Esophagus muscularis mucosa (tissue), 4 donors: ENCODE data around the gene RPS19BP1. TPM values are rescaled to one million over a fixed set of nuclear protein-coding genes. Genes with fewer than 3 reads are reported as not detected.

Experiments
- DNase-seq: peaks from one replicate; pipeline ENCODE4 v3.0.0-alpha.2; 2017; ENCODE audit errors: extremely low spot score
- H3K27ac ChIP-seq, 4 donors: fragments of 200-600 bp; sonication (generic); replicated peaks in 1 of 4; 1 replicate in 3 of 4; 2 replicates in 1 of 4; pipeline ENCODE4 v1.5.1; 2016 to 2019; ENCODE audit warnings: mild to moderate bottlenecking in 1 of 4
- H3K27me3 ChIP-seq, 4 donors: fragments of 200-600 bp; sonication (generic); one replicate each; pipeline versions ENCODE4 v1.5.1 to v1.6.0; 2016 to 2019
- H3K36me3 ChIP-seq, 4 donors: fragments of 200-600 bp; sonication (generic); one replicate each; pipeline ENCODE4 v1.5.1; 2016 to 2019
- H3K4me1 ChIP-seq, 4 donors: fragments of 200-600 bp; sonication (generic); one replicate each; pipeline ENCODE4 v1.5.1; 2016 to 2019
- H3K4me3 ChIP-seq, 4 donors: fragments of 200-600 bp; sonication (generic); 1 replicate in 2 of 4; 2 replicates in 2 of 4; pipeline ENCODE4 v1.5.1; 2016 to 2019; ENCODE audit warnings: mild to moderate bottlenecking in 4 of 4, moderate library complexity in 1 of 4
- H3K9me3 ChIP-seq, 4 donors: fragments of 200-600 bp; sonication (generic); 1 replicate in 3 of 4; 2 replicates in 1 of 4; pipeline ENCODE4 v1.5.1; 2016 to 2019
- CTCF ChIP-seq, 3 experiments: fragments of 200-600 bp in 2 of 3; fragments of 450-650 bp in 1 of 3; sonication (generic) in 2 of 3; IDR thresholded peaks; one replicate each; pipeline ENCODE4 v1.5.1; 2017 to 2019; ENCODE audit warnings: antibody characterized with exemption in 3 of 3, mild to moderate bottlenecking in 2 of 3, moderate library complexity in 1 of 3
- EP300 ChIP-seq: sonication (generic); formaldehyde crosslinking; IDR thresholded peaks from one replicate; pipeline ENCODE4 v1.6.1; 2017; ENCODE audit warnings: antibody characterized with exemption
- POLR2A ChIP-seq: fragments of 450-650 bp; IDR thresholded peaks from one replicate; pipeline ENCODE4 v1.6.1; 2017; ENCODE audit warnings: antibody characterized with exemption, moderate library complexity, mild to moderate bottlenecking, low read depth
- POLR2AphosphoS5 ChIP-seq, 2 donors: sonication (generic); formaldehyde crosslinking; IDR thresholded peaks; one replicate each; pipeline ENCODE4 v1.6.1; 2017; ENCODE audit warnings: antibody characterized with exemption in 2 of 2
- WGBS: methylation state at CpG from one replicate; pipeline ENCODE4 v1.1.5; 2018; 5-methylcytosine and 5-hydroxymethylcytosine counted together
- intact Hi-C: fragments of 100-400 bp; cut with DNase I; formaldehyde crosslinking; loops from one replicate; pipeline ENCODE4 v1.15.1; 2023
- total RNA-seq, 4 donors: library from RNA; depleted of rRNA; stranded (reverse); fragments of >200 nt; gene quantifications; one replicate each; pipeline versions ENCODE4 v1.1.0 to v1.2.1, GENCODE V29; 2016

The RPS19BP1 gene
- total RNA-seq, 4 donors from 2014 or later: 158 to 202 (median 177) TPM

- TF ChIP-seq POLR2A: no peak
- TF ChIP-seq CTCF (IDR thresholded peaks at IDR 0.05): no peak
- TF ChIP-seq EP300: no peak
- no peak for TF ChIP-seq POLR2AphosphoS5 (IDR thresholded peaks at IDR 0.05)
- peaks cover 0 to 13% (median 0%) of the 10 kb centered on the region in 4 donors for H3K36me3 ChIP-seq
- DNase-seq: no peak
- 77% methylated on average over 16 of the region's 45 CpGs for WGBS
- H3K4me3 ChIP-seq: no peak overlapping the region
- intact Hi-C loops: no loop called here
- no peaks in the 10 kb centered on the region for H3K9me3 ChIP-seq
- H3K27ac ChIP-seq: no peak overlapping the region
- H3K27me3 ChIP-seq: peaks cover 0 to 9% (median 0%) of the 10 kb centered on the region in 4 donors
- H3K4me1 ChIP-seq: peaks cover 0 to 16% (median 7%) of the 10 kb centered on the region in 4 donors
Measured at GRCh38 chr22:39486951-39487825, 45.4 kb downstream of the RPS19BP1 start.

- Histone ChIP-seq H3K4me1 (no peaks in the 10 kb centered on the region), H3K4me3 (no peak overlapping the region), H3K27me3 (no peaks in the 10 kb centered on the region), H3K9me3 (no peaks in the 10 kb centered on the region), H3K27ac (no peak overlapping the region), H3K36me3 (peaks cover 0 to 3% (median 0%) of the 10 kb centered on the region in 4 donors)
- WGBS: 90% methylated on average over 2 of the region's 3 CpGs
- intact Hi-C loops: no loop called here
- no peak for DNase-seq
- TF ChIP-seq POLR2AphosphoS5 (IDR thresholded peaks at IDR 0.05): no peak
- TF ChIP-seq POLR2A: no peak
- TF ChIP-seq EP300: no peak
- no peak for TF ChIP-seq CTCF (IDR thresholded peaks at IDR 0.05)
Measured at GRCh38 chr22:39482768-39483167, 49.8 kb downstream of the RPS19BP1 start.

- no peaks in the 10 kb centered on the region for H3K9me3 ChIP-seq
- intact Hi-C loops: no loop called here
- no peak for DNase-seq
- no peak overlapping the region for H3K27ac ChIP-seq
- H3K4me1 ChIP-seq: no peaks in the 10 kb centered on the region
- no peaks in the 10 kb centered on the region for H3K27me3 ChIP-seq
- H3K4me3 ChIP-seq: no peak overlapping the region
- 100% methylated on average over 5 of the region's 5 CpGs for WGBS
- no peak for TF ChIP-seq EP300
- no peak for TF ChIP-seq POLR2A
- no peak for TF ChIP-seq POLR2AphosphoS5 (IDR thresholded peaks at IDR 0.05)
- TF ChIP-seq CTCF (IDR thresholded peaks at IDR 0.05): no peak
- H3K36me3 ChIP-seq: no peaks in the 10 kb centered on the region
Measured at GRCh38 chr22:39481595-39481994, 51.0 kb downstream of the RPS19BP1 start.

- Histone ChIP-seq H3K27ac (no peak overlapping the region), H3K36me3 (no peaks in the 10 kb centered on the region), H3K4me3 (no peak overlapping the region), H3K4me1 (peaks cover 0 to 3% (median 0%) of the 10 kb centered on the region in 4 donors), H3K9me3 (no peaks in the 10 kb centered on the region), H3K27me3 (no peaks in the 10 kb centered on the region)
- DNase-seq: no peak
- 94% methylated on average over 16 of the region's 16 CpGs for WGBS
- intact Hi-C loops: no loop called here
- no peak for TF ChIP-seq EP300
- TF ChIP-seq CTCF (IDR thresholded peaks at IDR 0.05): no peak
- TF ChIP-seq POLR2AphosphoS5 (IDR thresholded peaks at IDR 0.05): no peak
- TF ChIP-seq POLR2A: no peak
Measured at GRCh38 chr22:39481054-39481453, 51.5 kb downstream of the RPS19BP1 start.
